K562 (cell line): Measurements from ENCODE around the gene ELP1. TPM values are rescaled to one million over a fixed set of nuclear protein-coding genes. Genes with fewer than 3 reads are reported as not detected.

Experiments
- ATAC-seq: fragments of 200-7000 bp; cut with Tn5 transposase; 3 replicates; pipeline ENCODE4 v1.9.1; 2020; ENCODE audit warnings: moderate library complexity
- BruUV-seq: library from RNA; stranded (reverse); fragments of 400-500 nt; replicated peaks from 2 replicates; lab custom pipeline; 2021; lab: Mats Ljungman, UMichigan
- CTCF ChIA-PET: fragments of 300-600 bp; formaldehyde crosslinking; extraction: SDS; loops from one replicate; lab custom pipeline; 2021; ENCODE audit warnings: low intra/inter-chr PET ratio; lab: Yijun Ruan, JAX
- POLR2A ChIA-PET: fragments of 300-600, 350-650 bp; sonication (Branson Sonifier 250); formaldehyde crosslinking; extraction: SDS; loops from one replicate; lab custom pipeline; 2021; ENCODE audit warnings: antibody characterized with exemption, inconsistent platforms; lab: Yijun Ruan, JAX
- DNase-seq, 4 experiments: peaks; one replicate each; pipeline versions ENCODE4 v3.0.0 to v3.0.0-alpha.2; 2011 to 2018; ENCODE audit warnings: low spot score in 3 of 4, mixed read lengths in 3 of 4; ENCODE audit errors: extremely low read depth in 1 of 4
- FAIRE-seq: peaks from 2 replicates; lab custom pipeline; 2011; peaks lifted over from hg19 to GRCh38; lab: Jason Lieb, UNC
- H2AFZ ChIP-seq: 2 replicates; pipeline ENCODE4 v1.6.0; 2011; ENCODE audit warnings: low read depth, low read length, control low read depth, inconsistent platforms
- H3K27ac ChIP-seq: fragments of 200-600 bp; 3 replicates; pipeline ENCODE4 v1.8.0; 2011; ENCODE audit warnings: low read depth, mild to moderate bottlenecking, control low read depth, inconsistent platforms, low read length, moderate library complexity, mixed read lengths; ENCODE audit errors: extremely low read depth
- H3K27me3 ChIP-seq, 2 experiments: fragments of 300-600 bp in 1 of 2; 2 replicates in 1 of 2; 3 replicates in 1 of 2; pipeline versions ENCODE4 v1.6.0 to v1.8.0; 2011; ENCODE audit warnings: inconsistent platforms in 2 of 2, low read length in 2 of 2, mild to moderate bottlenecking in 1 of 2, mixed read lengths in 1 of 2, moderate library complexity in 1 of 2; ENCODE audit not compliant: control insufficient read depth in 2 of 2, insufficient read depth in 2 of 2
- H3K36me3 ChIP-seq: fragments of 300-600 bp; 3 replicates; pipeline ENCODE4 v1.8.0; 2011; ENCODE audit warnings: mild to moderate bottlenecking, low read length, inconsistent platforms; ENCODE audit not compliant: control insufficient read depth, insufficient read depth
- H3K4me1 ChIP-seq, 2 experiments: fragments of 200-600 bp in 1 of 2; replicated peaks in 1 of 2; 2 replicates in 1 of 2; 3 replicates in 1 of 2; pipeline versions ENCODE4 v1.5.1 to v1.8.0; 2011; ENCODE audit warnings: inconsistent platforms in 2 of 2, low read length in 2 of 2, mild to moderate bottlenecking in 1 of 2, mixed read lengths in 1 of 2, moderate library complexity in 1 of 2; ENCODE audit not compliant: control insufficient read depth in 2 of 2, insufficient read depth in 2 of 2
- H3K4me2 ChIP-seq: 2 replicates; pipeline ENCODE4 v1.6.1; 2011; ENCODE audit warnings: low read length, control low read depth, inconsistent platforms, mixed read lengths; ENCODE audit not compliant: insufficient read depth
- H3K4me3 ChIP-seq: fragments of 200-600 bp; sonication (generic), shearing (Covaris generic); 2 replicates; pipeline ENCODE4 v1.5.1; 2016; ENCODE audit warnings: control low read depth, inconsistent platforms
- H3K79me2 ChIP-seq: fragments of 200-600 bp; 3 replicates; pipeline ENCODE4 v1.8.0; 2011; ENCODE audit warnings: low read length, inconsistent platforms; ENCODE audit not compliant: control insufficient read depth, insufficient read depth
- H3K9ac ChIP-seq, 2 experiments: 2 replicates each; pipeline versions ENCODE4 v1.6.0 to v1.6.1; 2011; ENCODE audit warnings: low read depth in 2 of 2, low read length in 2 of 2, control low read depth in 1 of 2, inconsistent platforms in 1 of 2, mild to moderate bottlenecking in 1 of 2, mixed read lengths in 1 of 2; ENCODE audit not compliant: insufficient read depth in 1 of 2
- H3K9me1 ChIP-seq: one replicate; pipeline ENCODE4 v1.6.0; 2011; ENCODE audit warnings: inconsistent platforms, mild to moderate bottlenecking, low read length, moderate library complexity; ENCODE audit not compliant: control insufficient read depth, insufficient read depth
- H3K9me3 ChIP-seq: replicated peaks from 2 replicates; pipeline ENCODE4 v1.5.1; 2011; ENCODE audit warnings: low read depth, low read length, inconsistent platforms; ENCODE audit not compliant: control insufficient read depth, insufficient read depth
- H4K20me1 ChIP-seq: replicated peaks from 2 replicates; pipeline ENCODE4 v1.6.1; 2011; ENCODE audit warnings: low read length, inconsistent platforms, mixed read lengths; ENCODE audit not compliant: control insufficient read depth, insufficient read depth
- CTCF ChIP-seq, 3 experiments: IDR thresholded peaks in 2 of 3; conservative IDR thresholded peaks in 1 of 3; 2 replicates each; pipeline ENCODE4 v1.5.1; 2011 to 2012; ENCODE audit warnings: low read length in 3 of 3, mild to moderate bottlenecking in 3 of 3, control low read depth in 2 of 3, improper control_type of control experiment in 1 of 3, inconsistent platforms in 1 of 3, low read depth in 1 of 3, mixed read lengths in 1 of 3, moderate library complexity in 1 of 3; ENCODE audit not compliant: insufficient read depth in 2 of 3
- CTCFL ChIP-seq: IDR thresholded peaks from 2 replicates; pipeline ENCODE4 v1.6.1; 2011; ENCODE audit warnings: borderline replicate concordance, low read depth, mild to moderate bottlenecking, moderate library complexity, low read length; ENCODE audit not compliant: insufficient read depth, poor library complexity, severe bottlenecking
- HIVEP1 ChIP-seq: fragments of 250-450 bp; sonication (Bioruptor Pico); IDR thresholded peaks from 2 replicates; pipeline ENCODE4 v1.4.0; 2020; ENCODE audit warnings: mild to moderate bottlenecking
- JUNB ChIP-seq: fragments of 450-650 bp; formaldehyde crosslinking; conservative IDR thresholded peaks from 2 replicates; pipeline ENCODE4 v1.4.0; 2020; ENCODE audit warnings: mild to moderate bottlenecking
- MYC ChIP-seq, 2 experiments: fragments of 250-450 bp in 1 of 2; sonication (Bioruptor Pico) in 1 of 2; IDR thresholded peaks; 2 replicates each; pipeline versions ENCODE4 v1.5.1 to v1.6.1; 2012 to 2021; ENCODE audit warnings: low read depth in 2 of 2, borderline replicate concordance in 1 of 2, improper control_type of control experiment in 1 of 2, low read length in 1 of 2, mild to moderate bottlenecking in 1 of 2, moderate library complexity in 1 of 2
- PRPF4 ChIP-seq: fragments of 200-400 bp; formaldehyde crosslinking; IDR thresholded peaks from one replicate; pipeline ENCODE4 v1.6.1; 2017; ENCODE audit warnings: low read length, low read depth, mild to moderate bottlenecking; ENCODE audit not compliant: insufficient read depth, poor library complexity, severe bottlenecking
- RAD21 ChIP-seq, 2 experiments: fragments of 250-450 bp in 1 of 2; fragments of 450-650 bp in 1 of 2; sonication (Bioruptor Pico) in 1 of 2; formaldehyde crosslinking in 1 of 2; IDR thresholded peaks in 1 of 2; conservative IDR thresholded peaks in 1 of 2; 2 replicates each; pipeline versions ENCODE4 v1.4.0 to v1.8.0; 2020 to 2022; ENCODE audit warnings: mild to moderate bottlenecking in 2 of 2, moderate library complexity in 1 of 2
- SLC30A9 ChIP-seq: fragments of 250-450 bp; sonication (Bioruptor Pico); IDR thresholded peaks from 2 replicates; pipeline ENCODE4 v1.8.0; 2022; ENCODE audit warnings: mild to moderate bottlenecking, moderate library complexity
- STAT5B ChIP-seq: fragments of 250-450 bp; sonication (Bioruptor Pico); IDR thresholded peaks from 2 replicates; pipeline ENCODE4 v1.8.0; 2021; ENCODE audit warnings: mild to moderate bottlenecking, inconsistent platforms
- ZNF696 ChIP-seq: fragments of 250-450 bp; sonication (Bioruptor Pico); conservative IDR thresholded peaks from 2 replicates; pipeline ENCODE4 v1.4.0; 2020; ENCODE audit warnings: mild to moderate bottlenecking, moderate library complexity
- WGBS: fragments of 100-300 bp; shearing (Covaris generic); methylation state at CpG from one replicate; pipeline ENCODE4 v1.1.6; 2016; ENCODE audit warnings: low coverage, mixed read lengths; ENCODE audit not compliant: insufficient coverage; ENCODE audit errors: missing lambda C conversion rate; 5-methylcytosine and 5-hydroxymethylcytosine counted together
- in situ Hi-C: fragments of 300-500 bp; cut with MboI; formaldehyde crosslinking; loops from 4 replicates; pipeline ENCODE4 v1.15.0; 2018; ENCODE audit warnings: inconsistent platforms, mixed read lengths
- intact Hi-C: fragments of 100-400 bp; cut with micrococcal nuclease; formaldehyde crosslinking; loops from 2 replicates; pipeline ENCODE4 v1.14.2; 2022
- polyA plus RNA-seq, 8 experiments: library from polyadenylated mRNA; depleted of rRNA in 4 of 8; stranded (reverse) in 5 of 8; unstranded in 3 of 8; fragments of >200 nt; fragmentation: Nextera tagmentation in 2 of 8; fragmentation: Illumina TruSeq in 1 of 8; extraction: Ambion mirVana in 2 of 8; extraction: Trizol in 1 of 8; gene quantifications; 2 replicates each; pipeline versions ENCODE4 v1.2.1 to v1.2.3, GENCODE V29; 2011 to 2014; ENCODE audit warnings: inconsistent platforms in 1 of 8, missing spikeins in 1 of 8
- total RNA-seq, 7 experiments: library from RNA; depleted of rRNA in 6 of 7; stranded (reverse); fragments of >200 nt in 6 of 7; fragmentation: Illumina TruSeq in 2 of 7; extraction: Trizol in 2 of 7; gene quantifications; 2 replicates each; pipeline versions ENCODE4 v1.2.1 to v1.2.3, GENCODE V29; 2011 to 2021; ENCODE audit warnings: low replicate concordance in 1 of 7

Gene ELP1
- total and polyA plus RNA-seq, 9 of the 15 experiments (the other 6 are each of a cell fraction or from before 2014, with no cell fraction given): 17.0 to 48.6 (median 39.7) TPM

- ATAC-seq: peak; percentile 69
Measured at GRCh38 chr9:108864446-108864845, 69.5 kb downstream of the ELP1 start.

More at GRCh38 chr9:108864446-108864845, 69.5 kb downstream of the ELP1 start:
- Histone ChIP-seq H3K27ac (no peak overlapping the region), H3K36me3 (peaks cover 17% of the 10 kb centered on the region; the same call in 2 of the 3 replicates), H3K9me3 (no peaks in the 10 kb centered on the region), H3K4me1 (no peaks in the 10 kb centered on the region), H3K9me1 (no peaks in the 10 kb centered on the region), H3K9ac (no peak overlapping the region), H3K79me2 (no peaks in the 10 kb centered on the region), H4K20me1 (no peaks in the 10 kb centered on the region), H2AFZ (no peak overlapping the region)
- FAIRE-seq: no peak
- BruUV-seq: no TSS peak
- POLR2A ChIA-PET: interaction anchor here (0.8 to 1.0 kb wide), 3 partner anchors 20 to 28 kb away, joined by 3 read pairs; no protein-coding TSS in a partner anchor
- intact Hi-C loops: no loop called here
- WGBS: 7% methylated on average over 3 of the region's 3 CpGs
- TF ChIP-seq MYC (IDR thresholded peaks at IDR 0.05; ENCODE audit: low read depth, low read length) (no peak), MYC (CRISPR knock-in tag; IDR thresholded peaks at IDR 0.05; ENCODE audit: borderline replicate concordance, low read depth) (no peak), RAD21 (CRISPR knock-in tag; conservative IDR thresholded peaks at IDR 0.05 in 1 of 2, IDR thresholded peaks at IDR 0.05 in 1 of 2) (0 out of 4 replicates have a peak, but pooled peaks of 1 of the 2 experiments have one; percentile 5), JUNB (CRISPR knock-in tag) (no peak), HIVEP1 (CRISPR knock-in tag) (no peak), CTCF (IDR thresholded peaks at IDR 0.05 in 2 of 3, conservative IDR thresholded peaks at IDR 0.05 in 1 of 3; ENCODE audit: insufficient read depth in 2 of 3, low read depth in 1 of 3, low read length in 3 of 3) (peak; percentile 14 to 16 (median 16); a peak in 1 of 6 replicates), CTCFL (peak; percentile 62), ZNF696 (CRISPR knock-in tag) (no peak), PRPF4 (no peak), STAT5B (no peak), SLC30A9 (CRISPR knock-in tag) (no peak)
- TF ChIP-seq, all 486 proteins: peak for 3
- CTCF ChIA-PET: no interaction called here
- Histone ChIP-seq H3K27me3 (no peaks in the 10 kb centered on the region; a peak in 1 of 5 replicates), H3K4me2 (no peak overlapping the region), H3K4me3 (no peak overlapping the region)
- in situ Hi-C loops: no loop called here
- no peak for DNase-seq
